ENCODE measurements around the gene RHEBL1. TPM values are rescaled to one million over a fixed set of nuclear protein-coding genes. Genes with fewer than 3 reads are reported as not detected.
"Not testable (repeated sequence)": the region's sequence is repeated elsewhere in the genome, so short reads cannot be mapped to it uniquely, and the experiment has no call there.

Gene RHEBL1
- total RNA-seq, 6 experiments from 2014 or later: 0.60 to 1.6 (median 0.86) TPM

- Mint-ChIP-seq H3K4me3 (no peak overlapping the region), H3K27ac (no peak overlapping the region), H3K36me3 (ENCODE audit: low read depth) (no peaks in the 10 kb centered on the region), H3K27me3 (ENCODE audit: insufficient read depth) (peaks cover 2% of the 10 kb centered on the region; the same call in 1 of the 2 replicates), H3K9me3 (no peaks in the 10 kb centered on the region), H3K4me1 (ENCODE audit: low read depth) (peaks cover 19% of the 10 kb centered on the region)
- DNase-seq: no peak
- TF ChIP-seq CTCF (IDR thresholded peaks at IDR 0.05): no peak
Observed at GRCh38 chr12:49070971-49071370, 1.2 kb upstream of the RHEBL1 start.

GRCh38 chr12:49068879-49069506 lies 786 bp downstream of the RHEBL1 start:
- no peaks in the 10 kb centered on the region for H3K36me3 Mint-ChIP-seq (ENCODE audit: low read depth)
- H3K27ac Mint-ChIP-seq: peak overlapping the region; percentile 92
- no peak for DNase-seq
- no peak for TF ChIP-seq CTCF (IDR thresholded peaks at IDR 0.05)
- peaks cover 3% of the 10 kb centered on the region; the same call in 1 of the 2 replicates for H3K27me3 Mint-ChIP-seq (ENCODE audit: insufficient read depth)
- no peaks in the 10 kb centered on the region for H3K9me3 Mint-ChIP-seq
- H3K4me3 Mint-ChIP-seq: peak overlapping the region; percentile 99
- H3K4me1 Mint-ChIP-seq (ENCODE audit: low read depth): peaks cover 22% of the 10 kb centered on the region

- H3K27me3 Mint-ChIP-seq (ENCODE audit: insufficient read depth): peaks cover 3% of the 10 kb centered on the region; the same call in 1 of the 2 replicates
- TF ChIP-seq CTCF (IDR thresholded peaks at IDR 0.05): no peak
- H3K36me3 Mint-ChIP-seq (ENCODE audit: low read depth): no peaks in the 10 kb centered on the region
- no peak overlapping the region for H3K27ac Mint-ChIP-seq
- H3K4me3 Mint-ChIP-seq: no peak overlapping the region
- no peaks in the 10 kb centered on the region for H3K9me3 Mint-ChIP-seq
- peaks cover 36% of the 10 kb centered on the region for H3K4me1 Mint-ChIP-seq (ENCODE audit: low read depth)
- no peak for DNase-seq
Observed at GRCh38 chr12:49066120-49066519, 3.7 kb downstream of the RHEBL1 start.

GRCh38 chr12:49064767-49065152 lies 5.0 kb downstream of the RHEBL1 start:
- no peaks in the 10 kb centered on the region for H3K9me3 Mint-ChIP-seq
- no peak for DNase-seq
- H3K27ac Mint-ChIP-seq: no peak overlapping the region
- no peaks in the 10 kb centered on the region for H3K36me3 Mint-ChIP-seq (ENCODE audit: low read depth)
- H3K4me3 Mint-ChIP-seq: no peak overlapping the region
- H3K27me3 Mint-ChIP-seq (ENCODE audit: insufficient read depth): peaks cover 3% of the 10 kb centered on the region; the same call in 1 of the 2 replicates
- peaks cover 31% of the 10 kb centered on the region for H3K4me1 Mint-ChIP-seq (ENCODE audit: low read depth)
- TF ChIP-seq CTCF (IDR thresholded peaks at IDR 0.05): no peak

GRCh38 chr12:49061916-49062315 lies 7.9 kb downstream of the RHEBL1 start:
- Mint-ChIP-seq H3K4me1 (ENCODE audit: low read depth) (peaks cover 37% of the 10 kb centered on the region), H3K4me3 (peak overlapping the region; percentile 97; the same call in 1 of the 2 replicates), H3K36me3 (ENCODE audit: low read depth) (peaks cover 11% of the 10 kb centered on the region; the same call in 1 of the 2 replicates)
- DNase-seq; H3K9me3 Mint-ChIP-seq; H3K27ac Mint-ChIP-seq; H3K27me3 Mint-ChIP-seq (ENCODE audit: insufficient read depth): not testable (repeated sequence)

GRCh38 chr12:49061157-49061650 lies 8.6 kb downstream of the RHEBL1 start:
- Mint-ChIP-seq H3K4me1 (ENCODE audit: low read depth) (peaks cover 44% of the 10 kb centered on the region), H3K9me3 (no peaks in the 10 kb centered on the region), H3K36me3 (ENCODE audit: low read depth) (peaks cover 15% of the 10 kb centered on the region; the same call in 1 of the 2 replicates), H3K27me3 (ENCODE audit: insufficient read depth) (peaks cover 2% of the 10 kb centered on the region; the same call in 1 of the 2 replicates), H3K27ac (peak overlapping the region; percentile 97), H3K4me3 (peak overlapping the region; percentile 97)
- TF ChIP-seq CTCF (IDR thresholded peaks at IDR 0.05): no peak
- DNase-seq: no peak

Data from HFFc6 (cell line).